Measurements from ENCODE around the gene SLC38A2. TPM values are rescaled to one million over a fixed set of nuclear protein-coding genes. Genes with fewer than 3 reads are reported as not detected.

The SLC38A2 gene
- total and polyA plus RNA-seq, 4 donors = 75.0 to 258 (median 128) TPM

GRCh38 chr12:46391630-46392029, 19.1 kb upstream of the SLC38A2 start:
- no peaks in the 10 kb centered on the region for H3K36me3 ChIP-seq (ENCODE audit: control insufficient read depth in 4 of 4, insufficient read depth in 4 of 4, low read length in 4 of 4)
- DNase-seq (no peak), ATAC-seq (ENCODE audit: insufficient read depth, low FRiP score) (no peak)
- H3K27me3 ChIP-seq (ENCODE audit: control insufficient read depth in 3 of 3, insufficient read depth in 3 of 3, low read length in 2 of 3) = no peaks in the 10 kb centered on the region
- H3K9me3 ChIP-seq (ENCODE audit: control insufficient read depth in 4 of 4, insufficient read depth in 3 of 4, low read length in 3 of 4) = peaks cover 0 to 2% (median 0%) of the 10 kb centered on the region in 4 donors
- no peak overlapping the region for H3K4me3 ChIP-seq
- H3K9ac ChIP-seq (ENCODE audit: insufficient read depth in 1 of 2, low read length in 2 of 2) = no peak overlapping the region
- 83 to 89% methylated on average over 1 of the region's 1 CpG for WGBS, 2 donors
- H3K27ac ChIP-seq (ENCODE audit: low read depth in 1 of 2, low read length in 1 of 2) = no peak overlapping the region
- TF ChIP-seq CTCF (IDR thresholded peaks at IDR 0.05; ENCODE audit: control extremely low read depth, extremely low read depth) = no peak
- H3K4me1 ChIP-seq (ENCODE audit: control insufficient read depth in 5 of 5, insufficient read depth in 5 of 5, low read length in 5 of 5) = peaks cover 8 to 61% (median 10%) of the 10 kb centered on the region in 5 donors

- no peak for ATAC-seq (ENCODE audit: insufficient read depth, low FRiP score)
Measured at GRCh38 chr12:46390881-46391280, 18.3 kb upstream of the SLC38A2 start.

GRCh38 chr12:46390304-46390703, 17.7 kb upstream of the SLC38A2 start:
- TF ChIP-seq CTCF (IDR thresholded peaks at IDR 0.05; ENCODE audit: control extremely low read depth, extremely low read depth) = no peak
- Histone ChIP-seq H3K9me3 (ENCODE audit: control insufficient read depth in 4 of 4, insufficient read depth in 3 of 4, low read length in 3 of 4) (peaks cover 0 to 2% (median 0%) of the 10 kb centered on the region in 4 donors), H3K36me3 (ENCODE audit: control insufficient read depth in 4 of 4, insufficient read depth in 4 of 4, low read length in 4 of 4) (no peaks in the 10 kb centered on the region), H3K4me3 (no peak overlapping the region), H3K27me3 (ENCODE audit: control insufficient read depth in 3 of 3, insufficient read depth in 3 of 3, low read length in 2 of 3) (no peaks in the 10 kb centered on the region), H3K27ac (ENCODE audit: low read depth in 1 of 2, low read length in 1 of 2) (no peak overlapping the region), H3K4me1 (ENCODE audit: control insufficient read depth in 5 of 5, insufficient read depth in 5 of 5, low read length in 5 of 5) (peaks cover 8 to 72% (median 13%) of the 10 kb centered on the region in 5 donors), H3K9ac (ENCODE audit: insufficient read depth in 1 of 2, low read length in 2 of 2) (no peak overlapping the region)
- ATAC-seq (ENCODE audit: insufficient read depth, low FRiP score) (no peak), DNase-seq (no peak)
- WGBS, 2 donors = 67 to 86% methylated on average over 1 of the region's 1 CpG

More at GRCh38 chr12:46390881-46391280, 18.3 kb upstream of the SLC38A2 start:
- H3K4me3 ChIP-seq = no peak overlapping the region
- H3K27me3 ChIP-seq (ENCODE audit: control insufficient read depth in 3 of 3, insufficient read depth in 3 of 3, low read length in 2 of 3) = no peaks in the 10 kb centered on the region
- WGBS, 2 donors = 72 to 84% methylated on average over 4 of the region's 4 CpGs
- no peak overlapping the region for H3K9ac ChIP-seq (ENCODE audit: insufficient read depth in 1 of 2, low read length in 2 of 2)
- H3K4me1 ChIP-seq (ENCODE audit: control insufficient read depth in 5 of 5, insufficient read depth in 5 of 5, low read length in 5 of 5) = peaks cover 8 to 69% (median 10%) of the 10 kb centered on the region in 5 donors
- peak overlapping the region in 1 of 2 donors; percentile 64 for H3K27ac ChIP-seq (ENCODE audit: low read depth in 1 of 2, low read length in 1 of 2)
- no peak for TF ChIP-seq CTCF (IDR thresholded peaks at IDR 0.05; ENCODE audit: control extremely low read depth, extremely low read depth)
- no peaks in the 10 kb centered on the region for H3K36me3 ChIP-seq (ENCODE audit: control insufficient read depth in 4 of 4, insufficient read depth in 4 of 4, low read length in 4 of 4)
- DNase-seq = no peak
- peaks cover 0 to 2% (median 0%) of the 10 kb centered on the region in 4 donors for H3K9me3 ChIP-seq (ENCODE audit: control insufficient read depth in 4 of 4, insufficient read depth in 3 of 4, low read length in 3 of 4)

All from lung (tissue), 12 donors.